ENCODE data around the gene IL12B. TPM values are rescaled to one million over a fixed set of nuclear protein-coding genes. Genes with fewer than 3 reads are reported as not detected.
"Not testable (repeated sequence)": the region's sequence is repeated elsewhere in the genome, so short reads cannot be mapped to it uniquely, and the experiment has no call there.

The IL12B gene
- total and polyA plus RNA-seq, 4 donors: not detected

- H3K9ac ChIP-seq (ENCODE audit: low read depth in 1 of 2, low read length in 2 of 2): no peak overlapping the region
- no peaks in the 10 kb centered on the region for H3K36me3 ChIP-seq (ENCODE audit: control insufficient read depth in 4 of 4, insufficient read depth in 3 of 4, low read depth in 1 of 4, low read length in 3 of 4)
- H3K27me3 ChIP-seq (ENCODE audit: control insufficient read depth in 4 of 4, insufficient read depth in 4 of 4, low read length in 3 of 4): no peaks in the 10 kb centered on the region
- H3K4me1 ChIP-seq (ENCODE audit: control insufficient read depth in 4 of 4, insufficient read depth in 4 of 4, low read length in 3 of 4): no peaks in the 10 kb centered on the region
- H3K27ac ChIP-seq (ENCODE audit: low read depth in 1 of 2, low read length in 2 of 2): no peak overlapping the region
- DNase-seq (ENCODE audit: low spot score): no peak
- no peak overlapping the region for H3K4me3 ChIP-seq (ENCODE audit: low read depth in 1 of 3, low read length in 3 of 3)
- H3K9me3 ChIP-seq (ENCODE audit: control insufficient read depth in 4 of 4, low read length in 3 of 4): no peaks in the 10 kb centered on the region
- TF ChIP-seq HNF4A (conservative IDR thresholded peaks at IDR 0.05) (no peak), TAF1 (conservative IDR thresholded peaks at IDR 0.05) (no peak), RAD21 (IDR thresholded peaks at IDR 0.05) (no peak), SP1 (IDR thresholded peaks at IDR 0.05) (no peak), CTCF (IDR thresholded peaks at IDR 0.05; ENCODE audit: low read depth, low read length, missing input control) (no peak), EGR1 (IDR thresholded peaks at IDR 0.05; ENCODE audit: low read depth in 2 of 2) (no peak), RXRA (IDR thresholded peaks at IDR 0.05) (no peak), JUND (IDR thresholded peaks at IDR 0.05) (no peak), GABPA (IDR thresholded peaks at IDR 0.05 in 1 of 2, conservative IDR thresholded peaks at IDR 0.05 in 1 of 2) (no peak), FOXA2 (IDR thresholded peaks at IDR 0.05) (no peak), YY1 (IDR thresholded peaks at IDR 0.05) (no peak), FOXA1 (IDR thresholded peaks at IDR 0.05) (no peak), NR2F2 (IDR thresholded peaks at IDR 0.05) (no peak), HNF4G (IDR thresholded peaks at IDR 0.05) (no peak)
- TF ChIP-seq, protein P1, sequence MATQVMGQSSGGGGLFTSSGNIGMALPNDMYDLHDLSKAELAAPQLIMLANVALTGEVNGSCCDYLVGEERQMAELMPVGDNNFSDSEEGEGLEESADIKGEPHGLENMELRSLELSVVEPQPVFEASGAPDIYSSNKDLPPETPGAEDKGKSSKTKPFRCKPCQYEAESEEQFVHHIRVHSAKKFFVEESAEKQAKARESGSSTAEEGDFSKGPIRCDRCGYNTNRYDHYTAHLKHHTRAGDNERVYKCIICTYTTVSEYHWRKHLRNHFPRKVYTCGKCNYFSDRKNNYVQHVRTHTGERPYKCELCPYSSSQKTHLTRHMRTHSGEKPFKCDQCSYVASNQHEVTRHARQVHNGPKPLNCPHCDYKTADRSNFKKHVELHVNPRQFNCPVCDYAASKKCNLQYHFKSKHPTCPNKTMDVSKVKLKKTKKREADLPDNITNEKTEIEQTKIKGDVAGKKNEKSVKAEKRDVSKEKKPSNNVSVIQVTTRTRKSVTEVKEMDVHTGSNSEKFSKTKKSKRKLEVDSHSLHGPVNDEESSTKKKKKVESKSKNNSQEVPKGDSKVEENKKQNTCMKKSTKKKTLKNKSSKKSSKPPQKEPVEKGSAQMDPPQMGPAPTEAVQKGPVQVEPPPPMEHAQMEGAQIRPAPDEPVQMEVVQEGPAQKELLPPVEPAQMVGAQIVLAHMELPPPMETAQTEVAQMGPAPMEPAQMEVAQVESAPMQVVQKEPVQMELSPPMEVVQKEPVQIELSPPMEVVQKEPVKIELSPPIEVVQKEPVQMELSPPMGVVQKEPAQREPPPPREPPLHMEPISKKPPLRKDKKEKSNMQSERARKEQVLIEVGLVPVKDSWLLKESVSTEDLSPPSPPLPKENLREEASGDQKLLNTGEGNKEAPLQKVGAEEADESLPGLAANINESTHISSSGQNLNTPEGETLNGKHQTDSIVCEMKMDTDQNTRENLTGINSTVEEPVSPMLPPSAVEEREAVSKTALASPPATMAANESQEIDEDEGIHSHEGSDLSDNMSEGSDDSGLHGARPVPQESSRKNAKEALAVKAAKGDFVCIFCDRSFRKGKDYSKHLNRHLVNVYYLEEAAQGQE (IDR thresholded peaks at IDR 0.05): no peak
- TF ChIP-seq, protein P2, sequence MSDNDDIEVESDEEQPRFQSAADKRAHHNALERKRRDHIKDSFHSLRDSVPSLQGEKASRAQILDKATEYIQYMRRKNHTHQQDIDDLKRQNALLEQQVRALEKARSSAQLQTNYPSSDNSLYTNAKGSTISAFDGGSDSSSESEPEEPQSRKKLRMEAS (IDR thresholded peaks at IDR 0.05): no peak
- TF ChIP-seq, protein P3, sequence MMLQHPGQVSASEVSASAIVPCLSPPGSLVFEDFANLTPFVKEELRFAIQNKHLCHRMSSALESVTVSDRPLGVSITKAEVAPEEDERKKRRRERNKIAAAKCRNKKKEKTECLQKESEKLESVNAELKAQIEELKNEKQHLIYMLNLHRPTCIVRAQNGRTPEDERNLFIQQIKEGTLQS (IDR thresholded peaks at IDR 0.05): no peak
- TF ChIP-seq, protein P4, sequence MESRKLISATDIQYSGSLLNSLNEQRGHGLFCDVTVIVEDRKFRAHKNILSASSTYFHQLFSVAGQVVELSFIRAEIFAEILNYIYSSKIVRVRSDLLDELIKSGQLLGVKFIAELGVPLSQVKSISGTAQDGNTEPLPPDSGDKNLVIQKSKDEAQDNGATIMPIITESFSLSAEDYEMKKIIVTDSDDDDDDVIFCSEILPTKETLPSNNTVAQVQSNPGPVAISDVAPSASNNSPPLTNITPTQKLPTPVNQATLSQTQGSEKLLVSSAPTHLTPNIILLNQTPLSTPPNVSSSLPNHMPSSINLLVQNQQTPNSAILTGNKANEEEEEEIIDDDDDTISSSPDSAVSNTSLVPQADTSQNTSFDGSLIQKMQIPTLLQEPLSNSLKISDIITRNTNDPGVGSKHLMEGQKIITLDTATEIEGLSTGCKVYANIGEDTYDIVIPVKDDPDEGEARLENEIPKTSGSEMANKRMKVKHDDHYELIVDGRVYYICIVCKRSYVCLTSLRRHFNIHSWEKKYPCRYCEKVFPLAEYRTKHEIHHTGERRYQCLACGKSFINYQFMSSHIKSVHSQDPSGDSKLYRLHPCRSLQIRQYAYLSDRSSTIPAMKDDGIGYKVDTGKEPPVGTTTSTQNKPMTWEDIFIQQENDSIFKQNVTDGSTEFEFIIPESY (IDR thresholded peaks at IDR 0.05): no peak
These were observed 31.9 kb upstream of the IL12B start for GRCh38 chr5:159362220-159362619.

GRCh38 chr5:159359871-159360270, 29.6 kb upstream of the IL12B start:
- not testable (repeated sequence) for H3K9me3 ChIP-seq (ENCODE audit: control insufficient read depth in 4 of 4, low read length in 3 of 4); H3K4me1 ChIP-seq (ENCODE audit: control insufficient read depth in 4 of 4, insufficient read depth in 4 of 4, low read length in 3 of 4)
- 73% methylated on average over 7 of the region's 7 CpGs for WGBS

More at GRCh38 chr5:159359871-159360270, 29.6 kb upstream of the IL12B start:
- not testable (repeated sequence) for H3K27me3 ChIP-seq (ENCODE audit: control insufficient read depth in 4 of 4, insufficient read depth in 4 of 4, low read length in 3 of 4); H3K36me3 ChIP-seq (ENCODE audit: control insufficient read depth in 4 of 4, insufficient read depth in 3 of 4, low read depth in 1 of 4, low read length in 3 of 4); H3K9ac ChIP-seq (ENCODE audit: low read depth in 1 of 2, low read length in 2 of 2); H3K4me3 ChIP-seq (ENCODE audit: low read depth in 1 of 3, low read length in 3 of 3); H3K27ac ChIP-seq (ENCODE audit: low read depth in 1 of 2, low read length in 2 of 2); DNase-seq (ENCODE audit: low spot score)

All from liver (tissue), 9 donors.